ENCODE data around the gene OSBPL2.

- no peak for TF ChIP-seq CTCF (IDR thresholded peaks at IDR 0.05)
- no peak for TF ChIP-seq POLR2A (IDR thresholded peaks at IDR 0.05)
Observed at GRCh38 chr20:62328684-62329388, 90.5 kb downstream of the OSBPL2 start.

Measured in testis (tissue), 2 donors.